GM12892 (cell line): ENCODE measurements around the gene ANO7.

Source experiments
- DNase-seq: peaks from one replicate; pipeline ENCODE4 v3.0.0; 2011; ENCODE audit not compliant: insufficient read length
- FAIRE-seq: peaks from 2 replicates; lab custom pipeline; 2011; peaks lifted over from hg19 to GRCh38; lab: Jason Lieb, UNC
- POLR2A ChIP-seq: IDR thresholded peaks from 2 replicates; pipeline ENCODE4 v1.6.1; 2011; ENCODE audit warnings: low read depth, low read length, control low read depth
- POLR2AphosphoS5 ChIP-seq: IDR thresholded peaks from 2 replicates; pipeline ENCODE4 v1.6.1; 2011; ENCODE audit warnings: low read depth, low read length, control low read depth
- TAF1 ChIP-seq: IDR thresholded peaks from 2 replicates; pipeline ENCODE4 v1.6.1; 2011; ENCODE audit warnings: low read depth, mild to moderate bottlenecking, control low read depth, low read length, borderline replicate concordance

ANO7 gene

GRCh38 chr2:241161646-241162281 is 26.7 kb upstream of the ANO7 start:
- TF ChIP-seq POLR2A (no peak), TAF1 (no peak), POLR2AphosphoS5 (no peak)
- FAIRE-seq (no peak), DNase-seq (no peak)

GRCh38 chr2:241163601-241164118 is 24.8 kb upstream of the ANO7 start:
- TF ChIP-seq POLR2AphosphoS5 (no peak), POLR2A (no peak), TAF1 (no peak)
- FAIRE-seq (no peak), DNase-seq (no peak)

GRCh38 chr2:241168366-241168765 is 20.1 kb upstream of the ANO7 start:
- TF ChIP-seq TAF1 (no peak), POLR2A (no peak)
- FAIRE-seq (no peak), DNase-seq (no peak)

- DNase-seq (no peak), FAIRE-seq (no peak)
- TF ChIP-seq POLR2AphosphoS5, result no peak
- TF ChIP-seq TAF1, result no peak
- no peak for TF ChIP-seq POLR2A
These were observed 14.9 kb upstream of the ANO7 start for GRCh38 chr2:241173557-241173956.

- FAIRE-seq (no peak), DNase-seq (no peak)
- TF ChIP-seq TAF1 (no peak), POLR2A (no peak), POLR2AphosphoS5 (no peak)
These were observed 10.7 kb upstream of the ANO7 start for GRCh38 chr2:241177526-241178334.

GRCh38 chr2:241178961-241179360 is 9.5 kb upstream of the ANO7 start:
- no peak for DNase-seq
- no peak for FAIRE-seq
- TF ChIP-seq TAF1 (no peak), POLR2A (no peak), POLR2AphosphoS5 (no peak)

- no peak for DNase-seq
- no peak for FAIRE-seq
- no peak for TF ChIP-seq TAF1
These were observed 8.6 kb upstream of the ANO7 start for GRCh38 chr2:241179899-241180298.

GRCh38 chr2:241180495-241180894 is 8.0 kb upstream of the ANO7 start:
- DNase-seq, result no peak
- FAIRE-seq, result no peak
- TF ChIP-seq TAF1 (no peak), POLR2A (no peak), POLR2AphosphoS5 (no peak)

- no peak for TF ChIP-seq POLR2A
- no peak for TF ChIP-seq POLR2AphosphoS5
- no peak for TF ChIP-seq TAF1
- FAIRE-seq (no peak), DNase-seq (no peak)
These were observed 6.4 kb upstream of the ANO7 start for GRCh38 chr2:241182126-241182525.

GRCh38 chr2:241182531-241183133 is 5.8 kb upstream of the ANO7 start:
- FAIRE-seq, result no peak
- no peak for TF ChIP-seq TAF1
- TF ChIP-seq POLR2AphosphoS5, result no peak
- TF ChIP-seq POLR2A, result no peak
- no peak for DNase-seq

- DNase-seq (no peak), FAIRE-seq (no peak)
- TF ChIP-seq TAF1 (no peak), POLR2AphosphoS5 (no peak), POLR2A (no peak)
These were observed 5.3 kb upstream of the ANO7 start for GRCh38 chr2:241183221-241183620.
